HL-60/S4 treated with phorbol 12-myristate 13-acetate at 8.2 ng/mL for 4 days and 3 days (cell line): ENCODE data around the gene TOPBP1.
"Not testable (repeated sequence)": the region's sequence is repeated elsewhere in the genome, so short reads cannot be mapped to it uniquely, and the experiment has no call there.

Experiments used
- in situ Hi-C: fragments of 300-500 bp; cut with MboI; formaldehyde crosslinking; loops from 2 replicates; pipeline ENCODE4 v1.15.0; 2022; ENCODE audit warnings: low sequenced_read_pairs

TOPBP1 gene

DNA sequence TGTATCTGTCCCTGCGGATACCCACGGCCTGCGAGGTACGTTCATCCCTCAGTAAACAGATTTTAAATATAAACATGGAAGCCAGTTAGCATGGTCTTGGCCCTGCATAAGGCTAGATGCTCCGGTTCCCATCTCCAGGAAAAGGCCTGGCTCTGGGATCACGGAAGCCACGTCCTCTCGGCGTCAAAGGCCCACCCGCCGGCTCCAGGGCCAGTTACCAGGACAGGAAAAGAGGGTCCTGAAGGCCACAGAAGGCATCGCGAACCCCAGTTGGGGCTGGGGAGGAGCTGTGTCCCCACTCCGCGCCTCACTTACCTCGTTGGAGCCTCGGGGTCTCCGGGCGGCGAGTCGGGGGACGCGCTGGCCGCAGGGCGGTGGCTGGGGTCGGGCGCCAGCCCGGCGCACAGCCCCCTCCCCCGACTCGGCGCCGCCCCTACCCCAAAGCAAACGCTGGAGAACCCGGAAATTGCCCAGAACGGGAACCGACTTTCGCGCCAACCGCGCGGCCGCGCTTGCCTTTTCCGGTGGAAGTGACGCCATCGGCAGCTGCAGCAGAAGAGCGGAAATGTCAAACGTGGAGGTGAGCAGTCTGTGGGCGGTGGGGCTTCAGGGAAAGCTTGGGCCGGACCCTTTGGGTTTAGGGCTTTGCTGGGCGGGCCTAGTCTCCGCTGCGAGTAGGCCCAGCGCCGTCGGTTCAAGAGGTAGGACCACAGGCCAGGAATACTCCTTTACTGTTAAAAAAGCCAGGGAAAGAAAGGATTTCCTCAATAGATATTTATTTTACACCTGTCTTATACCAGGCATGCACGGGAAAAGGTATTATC lies at the start of gene TOPBP1:
TOPBP1 (minus strand) TSS at position 488 of the 824 bp plus-strand sequence. CDS start 814 bp downstream, outside the sequence.
- in situ Hi-C loops: no loop called here

DNA sequence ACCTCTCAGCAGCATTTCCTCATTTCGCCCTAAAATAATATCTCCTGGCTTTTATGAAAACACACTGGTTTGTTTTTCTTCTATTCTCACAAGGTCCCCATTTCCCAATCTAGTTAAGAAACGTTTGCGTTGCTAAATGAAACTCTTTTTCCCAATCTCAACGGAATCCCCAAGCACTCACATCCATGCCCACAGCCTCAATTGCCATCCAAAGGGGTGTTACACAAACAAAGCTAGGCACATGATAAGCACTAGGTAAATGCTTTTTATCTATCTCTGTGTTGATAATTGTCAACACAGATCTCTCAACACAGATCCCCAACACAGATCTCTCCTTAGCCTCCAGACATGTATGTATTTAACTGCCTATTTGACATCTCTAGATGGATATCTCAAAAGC lies 49.3 kb upstream of the TOPBP1 start:
- in situ Hi-C loops: no loop called here

DNA sequence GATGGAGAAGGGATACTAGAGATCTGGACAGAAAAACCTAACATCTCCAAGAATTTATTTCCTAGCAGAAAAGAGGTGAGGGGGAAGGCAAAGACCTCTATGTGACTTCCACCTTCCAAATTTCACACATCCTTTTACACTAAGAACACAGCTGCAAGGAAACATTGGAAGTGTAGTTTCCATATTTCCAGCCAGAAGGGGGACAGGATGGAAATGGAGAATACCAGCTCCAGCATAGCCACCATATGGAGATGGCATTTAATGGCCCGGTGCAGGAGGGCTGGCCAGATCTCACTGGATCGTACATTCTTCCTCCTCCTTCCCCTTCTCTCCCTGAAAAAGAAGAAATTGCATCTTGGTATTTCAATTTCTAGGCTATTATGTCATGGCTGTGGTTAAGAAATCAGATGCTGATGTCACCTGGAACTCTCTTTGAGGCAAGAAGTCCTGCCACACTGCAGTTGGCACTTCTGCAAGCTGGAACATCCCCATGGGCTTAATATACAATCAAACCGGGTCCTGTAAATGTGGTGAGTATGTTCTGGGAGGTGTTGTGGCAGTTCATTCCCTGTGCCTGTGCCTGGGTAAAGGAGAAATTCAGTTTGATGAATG lies 47.5 kb upstream of the TOPBP1 start:
- in situ Hi-C loops: no loop called here

DNA sequence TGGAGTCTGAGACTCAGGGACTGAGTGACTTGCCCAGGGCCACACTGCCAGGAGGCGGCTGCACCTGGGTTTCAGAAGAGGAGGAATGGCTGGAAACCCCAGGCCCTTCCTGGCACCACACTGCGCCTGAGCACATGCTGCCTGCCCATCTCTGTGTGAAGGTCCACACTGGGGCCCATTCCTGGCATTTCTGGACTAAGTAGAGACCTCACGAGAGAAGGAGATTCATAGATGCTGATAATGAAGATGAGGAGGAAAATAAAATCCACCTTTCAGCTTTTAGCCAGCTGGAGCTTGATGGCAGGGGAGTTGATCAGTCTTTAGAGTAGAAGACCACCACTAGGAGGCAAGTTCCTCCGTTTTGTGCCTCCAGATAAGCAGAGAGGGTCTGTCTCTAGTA lies 44.3 kb upstream of the TOPBP1 start:
- in situ Hi-C loops: no loop called here

DNA sequence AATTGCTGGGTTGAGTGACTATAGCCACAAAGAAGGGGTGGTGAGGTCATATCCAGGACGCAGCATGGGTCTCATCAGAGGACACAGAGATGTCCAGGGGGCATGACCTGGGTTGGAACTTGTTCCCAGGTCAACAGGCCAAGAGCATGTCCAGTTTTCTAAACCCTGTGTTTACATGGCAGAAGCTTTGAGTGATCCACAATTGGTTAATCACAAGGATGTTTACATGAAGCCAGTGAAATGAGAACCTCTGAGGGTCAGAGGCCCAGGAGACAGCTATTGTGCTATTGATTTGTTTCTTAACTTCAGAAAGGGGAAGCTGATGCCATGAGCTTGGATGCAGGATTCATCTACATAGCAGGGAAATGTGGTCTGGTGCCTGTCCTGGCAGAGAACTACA lies 42.2 kb upstream of the TOPBP1 start:
- in situ Hi-C loops: no loop called here

DNA sequence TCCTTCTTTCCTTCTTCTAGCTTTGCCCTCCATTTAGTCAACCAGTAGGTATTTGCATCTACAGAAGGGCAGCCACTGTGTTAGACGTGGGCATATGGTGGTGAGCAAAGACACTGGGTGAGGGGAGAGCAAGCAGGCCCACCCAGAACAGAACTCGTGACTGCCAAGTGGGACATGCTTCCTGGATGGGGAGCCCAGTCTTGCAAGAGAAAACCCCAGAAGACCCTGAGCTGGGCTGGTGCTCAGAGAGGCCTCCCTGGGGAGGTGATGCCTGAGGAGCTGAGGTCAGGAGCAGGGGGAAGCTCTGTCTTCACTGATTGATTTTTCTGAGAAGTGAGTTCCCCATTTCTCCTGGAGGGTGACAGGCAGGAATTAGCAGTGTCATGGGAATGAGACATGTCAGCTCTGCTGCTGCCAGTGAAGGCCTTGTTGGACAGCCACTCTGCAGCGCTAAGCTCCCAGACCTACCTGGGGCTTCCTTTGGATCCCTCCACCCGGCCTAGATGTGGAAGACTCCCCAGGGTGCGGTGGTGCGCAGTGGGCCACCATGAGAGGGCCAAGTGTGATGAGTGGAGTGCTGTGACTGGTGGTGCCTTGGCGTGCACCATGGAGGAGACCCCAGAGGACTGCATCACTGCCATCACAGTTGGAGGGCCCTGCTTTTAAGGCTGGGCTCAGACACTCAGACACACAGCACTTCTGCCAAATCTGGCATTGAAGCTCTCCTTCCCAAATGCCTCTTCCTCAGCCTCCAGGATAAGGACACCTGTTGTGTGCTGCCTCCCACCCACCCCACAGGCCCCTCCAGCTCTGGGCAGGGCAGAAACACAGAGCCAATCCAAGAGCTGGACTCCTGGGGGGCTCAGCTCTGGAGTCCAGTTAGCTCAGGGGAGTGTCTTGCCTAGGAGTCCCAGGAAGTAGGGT lies 40.0 kb upstream of the TOPBP1 start:
- in situ Hi-C loops: no loop called here

DNA sequence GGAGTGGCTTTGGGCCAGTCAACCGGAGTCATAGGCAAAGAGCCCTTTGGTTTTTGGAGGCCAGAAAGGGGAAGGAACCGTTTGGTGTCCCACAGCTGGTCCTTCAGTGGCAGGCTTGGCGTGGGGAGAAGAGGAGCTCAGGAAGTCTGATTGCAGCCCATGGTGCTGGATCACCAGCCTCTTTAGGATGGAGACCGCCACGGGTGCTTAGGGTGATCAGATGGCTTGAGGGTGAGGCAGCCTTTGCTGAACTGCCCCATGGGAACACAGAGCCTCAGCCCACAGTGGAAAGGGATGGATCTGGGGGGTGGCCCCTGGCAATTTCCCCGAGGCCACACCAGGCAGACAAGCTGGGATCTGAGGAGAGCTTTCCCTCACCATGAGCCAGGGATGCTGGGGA lies 38.6 kb upstream of the TOPBP1 start:
- in situ Hi-C loops: no loop called here

DNA sequence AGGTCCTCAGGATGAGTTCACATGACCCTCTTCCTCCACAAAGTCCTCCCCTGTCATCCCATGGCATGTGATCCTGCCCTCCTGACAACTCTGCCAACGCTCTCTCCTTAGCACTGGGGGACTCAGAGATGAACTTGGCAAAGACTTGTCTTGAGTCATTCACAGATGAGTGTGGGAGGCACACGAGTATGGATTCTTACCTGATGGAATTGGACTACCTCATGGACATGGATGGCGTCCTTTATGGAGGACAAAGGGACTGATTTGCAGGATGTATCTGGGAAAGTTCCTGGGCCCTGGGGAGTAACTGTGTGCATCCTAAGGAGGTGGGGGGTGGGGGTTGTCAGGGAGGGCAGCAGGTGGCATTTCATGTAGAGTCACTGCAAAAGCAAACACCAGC lies 38.2 kb upstream of the TOPBP1 start:
- in situ Hi-C loops: no loop called here

DNA sequence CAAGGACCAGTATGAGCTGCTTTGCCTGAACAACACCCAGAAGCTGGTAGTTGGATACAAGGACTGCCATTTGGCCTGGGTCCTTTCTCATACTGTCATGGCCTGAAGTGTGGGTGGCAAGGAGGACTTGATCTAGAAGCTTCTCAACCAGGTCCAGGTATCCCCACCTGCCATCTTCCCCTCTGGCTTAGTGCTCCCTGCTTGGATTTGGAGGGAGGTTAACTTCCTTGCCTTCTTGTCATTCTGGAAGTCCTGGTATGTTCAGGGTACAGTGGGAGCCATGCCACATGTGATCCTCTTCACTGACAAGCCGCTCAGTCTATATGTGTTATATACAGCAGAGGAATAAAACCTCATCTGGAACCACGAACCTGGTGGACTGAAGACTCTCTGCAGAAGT lies 37.7 kb upstream of the TOPBP1 start:
- in situ Hi-C loops: no loop called here

DNA sequence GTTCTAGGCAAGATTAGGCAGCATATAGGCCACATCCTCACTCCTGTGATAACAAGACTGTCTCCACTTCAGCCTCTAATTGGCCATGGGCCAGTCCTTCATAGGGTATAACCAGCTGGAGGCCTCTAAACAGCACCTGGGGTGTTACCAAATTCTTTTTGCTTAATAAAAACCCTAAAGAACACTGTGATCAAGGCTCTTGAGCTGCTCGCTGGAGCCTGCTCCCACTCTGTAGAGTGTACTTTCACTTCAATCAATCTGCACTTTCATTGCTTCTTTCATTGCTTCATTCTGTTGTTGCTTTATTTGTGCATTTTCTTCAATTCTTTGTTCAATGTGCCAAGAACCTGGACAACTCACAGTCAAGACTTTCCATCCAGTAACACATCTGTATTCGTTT lies 36.2 kb upstream of the TOPBP1 start:
- in situ Hi-C loops: no loop called here

DNA sequence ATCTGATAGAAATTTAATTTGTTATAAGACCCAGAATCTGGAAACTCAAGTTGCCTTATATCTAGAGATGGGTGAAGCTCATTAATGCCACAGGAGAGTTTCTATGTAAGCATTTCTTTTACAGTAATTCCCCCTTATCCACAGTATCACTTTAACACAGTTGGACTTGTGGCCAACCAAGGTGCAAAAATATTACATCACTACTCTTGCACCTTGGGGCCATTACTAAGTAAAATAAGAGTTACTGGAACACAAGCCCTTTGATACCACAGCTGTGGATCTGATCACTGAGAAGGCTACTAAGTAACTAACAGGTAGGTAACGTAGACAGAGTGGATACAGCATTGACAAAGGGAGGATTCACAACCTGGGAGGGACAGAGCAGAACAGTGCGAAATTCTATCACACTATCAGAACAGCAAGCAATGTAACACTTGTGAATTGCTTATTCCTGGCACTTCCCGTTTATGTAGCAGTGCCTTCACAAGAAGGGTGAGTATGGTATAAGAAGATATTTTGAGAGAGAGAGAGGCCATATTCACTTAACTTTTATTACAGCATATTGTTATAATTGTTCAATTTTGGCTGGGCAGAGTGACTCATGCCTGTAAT lies 33.9 kb upstream of the TOPBP1 start:
- in situ Hi-C loops: no loop called here

DNA sequence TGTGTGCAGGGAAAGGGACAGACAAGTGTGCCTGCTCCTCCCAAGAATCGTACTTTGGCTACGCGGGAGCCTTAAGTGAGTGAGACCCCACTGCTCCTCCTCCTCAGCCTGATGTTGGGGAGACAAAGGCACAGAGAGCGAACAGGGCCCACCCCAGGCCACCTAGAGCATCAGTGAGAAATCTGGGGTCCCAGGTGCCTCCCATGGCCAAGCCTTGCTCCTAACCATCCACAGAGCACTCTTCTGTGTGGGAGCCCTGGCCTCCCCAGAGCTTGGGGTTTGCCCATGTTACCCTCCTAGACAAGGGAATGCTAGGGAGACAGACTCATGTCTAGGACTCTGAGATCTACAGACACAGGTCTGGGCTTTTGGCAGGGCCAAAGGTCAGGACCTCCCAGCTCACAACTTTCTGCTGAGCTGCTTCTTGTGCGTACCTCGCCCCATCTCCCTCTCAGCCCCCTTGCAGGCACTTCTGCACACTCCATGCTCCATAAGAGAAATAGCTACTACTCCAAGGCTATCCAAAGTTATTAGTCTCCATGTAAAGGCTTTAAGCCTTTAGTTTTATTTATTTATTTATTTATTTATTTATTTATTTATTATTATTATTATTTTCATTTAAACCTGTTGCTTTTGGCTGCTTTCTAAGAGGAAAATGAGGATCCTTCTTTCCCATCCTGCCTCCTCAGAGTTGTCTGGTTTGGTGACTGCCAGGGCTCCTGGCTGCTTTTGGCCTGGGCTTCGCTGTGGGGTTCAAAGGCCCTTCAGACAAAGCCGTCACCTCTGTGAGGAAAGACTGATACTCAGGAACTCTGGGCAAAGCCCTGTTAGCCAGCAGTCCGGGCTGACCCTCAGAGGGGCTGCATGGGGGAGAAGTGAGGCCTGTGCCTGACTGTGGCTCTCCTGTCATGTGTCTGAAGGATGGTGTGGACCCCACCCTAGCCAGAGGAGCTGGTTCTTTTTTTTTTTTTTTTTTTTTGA lies 32.8 kb upstream of the TOPBP1 start:
- in situ Hi-C loops: no loop called here

DNA sequence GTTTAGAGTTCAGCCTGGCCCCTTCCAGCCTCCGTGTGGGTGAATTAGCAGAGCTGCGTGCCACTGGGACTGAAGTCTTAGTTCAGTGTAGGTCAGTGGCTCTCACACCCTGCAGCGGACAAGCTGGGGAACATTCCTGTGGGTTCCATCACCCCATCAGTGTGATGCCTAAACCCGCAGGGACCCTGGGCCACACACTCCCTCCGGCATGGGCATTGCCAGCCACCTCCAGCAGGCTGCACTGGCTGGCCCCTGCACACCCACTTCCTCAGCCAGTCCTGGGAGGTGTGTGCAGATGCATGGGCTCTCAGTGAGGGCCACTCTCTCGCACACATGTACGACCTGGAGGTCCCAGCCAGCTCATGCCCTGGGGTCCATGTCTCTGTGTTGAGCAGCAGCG lies 32.1 kb upstream of the TOPBP1 start:
- in situ Hi-C loops: no loop called here

DNA sequence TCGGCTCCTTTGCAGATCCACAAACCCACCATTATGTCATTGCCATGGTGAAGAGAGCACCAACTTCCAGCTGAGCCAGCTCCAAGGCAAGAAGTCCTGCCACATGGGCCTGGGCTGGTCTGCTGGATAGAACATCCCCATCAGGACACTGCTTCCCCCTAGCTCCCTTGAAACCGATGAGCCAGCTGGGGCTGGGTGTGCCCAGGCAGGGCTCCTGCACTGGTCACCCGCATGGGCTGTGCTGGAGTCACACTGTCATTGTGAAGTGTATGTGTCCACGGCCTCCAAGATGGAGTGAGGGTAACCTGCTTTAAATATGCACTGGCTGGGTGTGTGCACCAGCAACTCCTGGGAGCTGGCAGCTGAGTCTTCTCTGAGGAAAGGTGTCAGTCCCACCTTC lies 31.0 kb upstream of the TOPBP1 start:
- in situ Hi-C loops: no loop called here

DNA sequence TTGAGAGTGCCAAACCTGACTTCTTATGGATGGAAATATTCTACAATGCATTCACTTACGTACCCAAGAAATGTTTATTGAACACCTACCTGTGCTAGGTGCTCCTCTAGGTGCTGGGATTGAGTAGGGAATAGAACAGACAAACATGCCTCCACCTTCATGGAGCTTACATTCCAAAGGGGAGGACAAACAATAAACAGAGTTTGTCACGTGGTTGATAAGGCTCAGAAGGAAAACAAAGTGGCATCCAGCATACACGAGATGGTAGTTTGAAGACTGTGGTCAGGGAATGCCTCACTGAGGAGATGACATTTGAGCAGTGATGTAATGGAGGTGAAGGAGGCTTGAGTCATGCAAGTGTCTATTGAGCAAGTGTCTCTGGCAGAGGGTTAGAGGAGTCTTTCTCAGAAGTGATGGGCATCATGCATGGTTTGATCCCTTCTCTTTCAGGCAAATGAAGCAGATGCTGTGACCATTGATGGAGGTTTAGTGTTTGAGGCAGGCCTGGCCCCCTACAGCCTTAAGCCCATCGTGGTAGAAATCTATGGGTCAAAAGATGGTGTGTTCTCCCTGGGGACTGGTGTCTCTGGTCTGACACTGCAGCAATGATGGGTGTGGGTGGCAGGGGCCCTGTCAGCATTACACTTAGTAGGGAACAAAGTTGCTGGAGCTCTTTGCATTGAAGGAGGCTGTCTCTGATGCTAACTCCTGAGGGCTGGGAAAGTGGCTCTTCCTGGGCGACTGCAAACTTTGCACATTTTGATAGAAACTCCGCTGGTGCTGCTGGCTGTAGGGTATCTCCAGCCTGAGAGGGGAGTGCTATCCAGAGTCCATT lies 29.7 kb upstream of the TOPBP1 start:
- in situ Hi-C loops: no loop called here

DNA sequence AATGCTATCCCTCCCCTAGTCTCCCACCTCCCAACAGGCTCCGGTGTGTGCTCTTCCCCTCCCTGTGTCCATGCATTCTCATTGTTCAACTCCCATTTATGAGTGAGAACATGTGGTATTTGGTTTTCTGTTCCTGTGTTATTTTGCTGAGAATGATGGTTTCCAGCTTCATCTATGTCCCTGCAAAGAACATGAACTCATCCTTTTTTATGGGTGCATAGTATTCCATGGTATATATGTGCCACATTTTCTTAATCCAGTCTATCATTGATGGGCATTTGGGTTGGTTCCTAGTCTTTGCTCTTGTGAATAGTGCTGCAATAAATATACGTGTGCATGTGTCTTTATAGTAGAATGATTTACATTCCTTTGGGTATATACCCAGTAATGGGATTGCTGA lies 16.3 kb upstream of the TOPBP1 start:
- in situ Hi-C loops: not testable (repeated sequence)

DNA sequence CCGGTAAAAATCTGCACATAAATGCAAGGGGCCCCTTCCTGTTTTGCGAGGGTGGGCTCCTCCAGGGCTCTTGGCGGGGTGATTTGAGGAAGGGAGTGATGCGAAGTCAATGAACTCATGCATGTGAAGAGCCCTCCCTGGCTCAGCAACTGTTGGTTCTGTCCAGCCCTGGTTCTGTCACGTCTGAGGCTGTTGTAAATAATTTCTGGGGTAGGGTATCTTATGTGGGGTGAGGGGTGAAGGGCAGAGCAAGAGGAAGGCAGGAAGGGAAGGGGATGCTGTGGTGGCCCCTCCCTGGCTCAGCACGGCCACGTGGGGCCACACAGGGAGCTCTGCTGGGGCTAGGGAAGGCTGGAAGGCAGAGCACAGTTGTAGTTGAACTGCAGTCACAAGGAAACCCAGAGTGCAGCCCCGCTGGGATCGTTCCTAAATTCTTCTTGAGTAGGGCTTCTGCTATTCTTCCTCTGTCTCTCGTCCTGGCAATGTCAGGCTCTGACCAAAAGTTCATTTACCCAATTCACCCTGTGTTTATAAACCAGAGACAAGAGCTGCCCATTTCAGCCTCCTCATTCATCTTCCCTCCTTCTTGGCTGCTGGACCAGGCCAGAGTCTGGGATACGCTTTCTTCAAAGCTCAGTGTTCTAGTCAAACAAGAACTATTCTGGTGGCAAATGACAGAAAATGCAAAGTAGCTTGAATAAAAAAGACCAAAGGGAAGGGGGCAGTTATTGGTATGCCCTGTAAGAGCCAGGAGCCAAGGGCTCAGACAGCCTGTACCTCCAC lies 14.8 kb upstream of the TOPBP1 start:
- in situ Hi-C loops: no loop called here

DNA sequence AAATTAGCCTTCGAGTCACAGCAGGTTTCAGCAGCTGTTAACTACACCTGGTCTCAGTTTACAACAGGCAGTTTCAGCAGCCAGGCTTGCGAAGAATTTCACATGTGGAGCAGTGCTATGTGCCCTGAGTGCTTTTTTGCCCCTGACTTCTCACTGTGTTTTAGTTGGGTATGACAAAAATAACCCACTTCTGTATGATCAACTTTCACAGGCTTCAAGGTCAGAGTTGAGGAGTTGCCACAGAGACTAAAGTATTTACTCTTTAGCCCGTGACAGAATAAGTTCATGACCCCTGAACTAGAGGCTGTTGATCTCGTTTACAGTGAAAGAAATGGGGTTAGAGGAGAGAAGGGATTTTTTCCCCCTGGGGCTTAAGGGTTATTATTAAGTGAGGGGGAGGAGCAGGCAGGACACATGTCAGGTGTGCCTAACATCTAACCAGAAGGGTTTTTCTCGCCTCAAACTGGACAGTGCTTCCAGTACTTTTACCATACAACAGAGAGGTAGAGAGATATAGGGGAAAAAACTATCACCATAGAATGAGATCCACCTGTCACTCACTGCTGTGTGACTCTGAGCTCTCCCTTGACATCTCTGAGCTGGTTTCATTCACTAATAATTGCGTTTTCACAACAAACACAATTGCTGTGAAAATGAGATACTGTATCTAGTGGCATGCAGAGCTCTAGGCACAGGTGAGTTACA lies 14.0 kb upstream of the TOPBP1 start:
- in situ Hi-C loops: no loop called here
